ENCODE measurements around the gene ECI1.

ECI1 gene

GRCh38 chr16:2199621-2200139, 51.7 kb downstream of the ECI1 start:
- Histone ChIP-seq H3K27ac (ENCODE audit: low read length) (no peak overlapping the region), H3K79me2 (ENCODE audit: low read length) (no peaks in the 10 kb centered on the region), H3K27me3 (ENCODE audit: low read depth, low read length) (peaks cover 41% of the 10 kb centered on the region), H3K4me1 (ENCODE audit: low read length) (peaks cover 9% of the 10 kb centered on the region), H3K9ac (ENCODE audit: low read length) (no peak overlapping the region), H3K36me3 (replicated peaks; ENCODE audit: low read depth, low read length) (no peaks in the 10 kb centered on the region), H3K9me3 (ENCODE audit: insufficient read depth, low read length) (no peaks in the 10 kb centered on the region), H4K20me1 (ENCODE audit: insufficient read depth, low read length) (no peaks in the 10 kb centered on the region), H3K4me2 (ENCODE audit: low read length) (no peak overlapping the region), H3K4me3 (ENCODE audit: low read length) (no peak overlapping the region), H2AFZ (ENCODE audit: low read depth, low read length) (no peak overlapping the region)
- no peak for TF ChIP-seq CTCF (IDR thresholded peaks at IDR 0.05; ENCODE audit: low read depth, low read length)

- Histone ChIP-seq H3K4me3 (ENCODE audit: low read length) (no peak overlapping the region), H3K79me2 (ENCODE audit: low read length) (no peaks in the 10 kb centered on the region), H3K9ac (ENCODE audit: low read length) (no peak overlapping the region), H3K9me3 (ENCODE audit: insufficient read depth, low read length) (no peaks in the 10 kb centered on the region), H4K20me1 (ENCODE audit: insufficient read depth, low read length) (no peaks in the 10 kb centered on the region), H2AFZ (ENCODE audit: low read depth, low read length) (no peak overlapping the region), H3K4me2 (ENCODE audit: low read length) (no peak overlapping the region), H3K36me3 (replicated peaks; ENCODE audit: low read depth, low read length) (no peaks in the 10 kb centered on the region), H3K4me1 (ENCODE audit: low read length) (peaks cover 5% of the 10 kb centered on the region; the same call in 1 of the 2 replicates), H3K27ac (ENCODE audit: low read length) (no peak overlapping the region), H3K27me3 (ENCODE audit: low read depth, low read length) (peaks cover 47% of the 10 kb centered on the region)
- no peak for TF ChIP-seq EZH2phosphoT487 (IDR thresholded peaks at IDR 0.05; ENCODE audit: low read depth)
- no peak for TF ChIP-seq CTCF (IDR thresholded peaks at IDR 0.05; ENCODE audit: low read depth, low read length)
Observed at GRCh38 chr16:2199095-2199494, 52.3 kb downstream of the ECI1 start.

- Histone ChIP-seq H3K9me3 (ENCODE audit: insufficient read depth, low read length) (no peaks in the 10 kb centered on the region), H3K27me3 (ENCODE audit: low read depth, low read length) (peaks cover 48% of the 10 kb centered on the region), H3K4me1 (ENCODE audit: low read length) (peaks cover 5% of the 10 kb centered on the region; the same call in 1 of the 2 replicates), H3K27ac (ENCODE audit: low read length) (no peak overlapping the region), H3K4me3 (ENCODE audit: low read length) (no peak overlapping the region), H3K79me2 (ENCODE audit: low read length) (no peaks in the 10 kb centered on the region), H4K20me1 (ENCODE audit: insufficient read depth, low read length) (no peaks in the 10 kb centered on the region), H3K36me3 (replicated peaks; ENCODE audit: low read depth, low read length) (no peaks in the 10 kb centered on the region), H2AFZ (ENCODE audit: low read depth, low read length) (no peak overlapping the region), H3K9ac (ENCODE audit: low read length) (no peak overlapping the region), H3K4me2 (ENCODE audit: low read length) (no peak overlapping the region)
- TF ChIP-seq EZH2phosphoT487 (IDR thresholded peaks at IDR 0.05; ENCODE audit: low read depth) (no peak), CTCF (IDR thresholded peaks at IDR 0.05; ENCODE audit: low read depth, low read length) (no peak)
Observed at GRCh38 chr16:2198283-2198682, 53.1 kb downstream of the ECI1 start.

GRCh38 chr16:2197765-2198164, 53.6 kb downstream of the ECI1 start:
- Histone ChIP-seq H3K27me3 (ENCODE audit: low read depth, low read length) (peaks cover 48% of the 10 kb centered on the region), H2AFZ (ENCODE audit: low read depth, low read length) (no peak overlapping the region), H4K20me1 (ENCODE audit: insufficient read depth, low read length) (no peaks in the 10 kb centered on the region), H3K27ac (ENCODE audit: low read length) (no peak overlapping the region), H3K4me2 (ENCODE audit: low read length) (no peak overlapping the region), H3K4me1 (ENCODE audit: low read length) (peaks cover 5% of the 10 kb centered on the region; the same call in 1 of the 2 replicates), H3K79me2 (ENCODE audit: low read length) (no peaks in the 10 kb centered on the region), H3K9me3 (ENCODE audit: insufficient read depth, low read length) (no peaks in the 10 kb centered on the region), H3K4me3 (ENCODE audit: low read length) (no peak overlapping the region), H3K9ac (ENCODE audit: low read length) (no peak overlapping the region), H3K36me3 (replicated peaks; ENCODE audit: low read depth, low read length) (no peaks in the 10 kb centered on the region)
- TF ChIP-seq CTCF (IDR thresholded peaks at IDR 0.05; ENCODE audit: low read depth, low read length) (no peak), EZH2phosphoT487 (IDR thresholded peaks at IDR 0.05; ENCODE audit: low read depth) (no peak)

All from OCI-LY3 (cell line).